Thymus (tissue), 11 donors: ENCODE results near the gene ZNF385B. TPM values are rescaled to one million over a fixed set of nuclear protein-coding genes. Genes with fewer than 3 reads are reported as not detected.

Experiments
- DNase-seq, 9 donors: peaks; one replicate each; pipeline ENCODE4 v3.0.0-alpha.2; 2013; ENCODE audit warnings: low spot score in 9 of 9, low read depth in 6 of 9, missing footprints in 1 of 9
- H3K27ac ChIP-seq, 2 donors: one replicate each; pipeline ENCODE4 v1.5.1; 2013; ENCODE audit warnings: control low read depth in 1 of 2, low read depth in 1 of 2, low read length in 1 of 2, mild to moderate bottlenecking in 1 of 2, moderate library complexity in 1 of 2
- H3K27me3 ChIP-seq, 2 donors: one replicate each; pipeline ENCODE4 v1.5.1; 2013; ENCODE audit warnings: low read length in 1 of 2; ENCODE audit not compliant: control insufficient read depth in 2 of 2, insufficient read depth in 1 of 2
- H3K36me3 ChIP-seq, 2 donors: one replicate each; pipeline ENCODE4 v1.5.1; 2013; ENCODE audit warnings: low read length in 1 of 2, mild to moderate bottlenecking in 1 of 2, moderate library complexity in 1 of 2; ENCODE audit not compliant: control insufficient read depth in 2 of 2, insufficient read depth in 2 of 2
- H3K4me1 ChIP-seq, 2 donors: one replicate each; pipeline ENCODE4 v1.5.1; 2013; ENCODE audit warnings: low read length in 2 of 2; ENCODE audit not compliant: control insufficient read depth in 2 of 2, insufficient read depth in 2 of 2
- H3K4me3 ChIP-seq, 2 donors: one replicate each; pipeline ENCODE4 v1.5.1; 2013; ENCODE audit warnings: low read length in 2 of 2, control low read depth in 1 of 2, mild to moderate bottlenecking in 1 of 2
- H3K9me3 ChIP-seq, 2 donors: one replicate each; pipeline ENCODE4 v1.5.1; 2013; ENCODE audit warnings: low read length in 1 of 2, mild to moderate bottlenecking in 1 of 2; ENCODE audit not compliant: control insufficient read depth in 2 of 2, insufficient read depth in 1 of 2
- WGBS: extraction: QIAGEN DNeasy Blood & Tissue Kit; methylation state at CpG from one replicate; pipeline ENCODE4 v1.1.7; 2013; 5-methylcytosine and 5-hydroxymethylcytosine counted together
- polyA plus RNA-seq: library from polyadenylated mRNA; stranded (reverse); fragments of 200-250 nt; gene quantifications from one replicate; pipeline ENCODE4 v1.2.3, GENCODE V29; 2013
- total RNA-seq: library from RNA; stranded (reverse); fragments of 120-200 nt; gene quantifications from one replicate; pipeline ENCODE4 v1.2.4, GENCODE V29; 2013
- donor health status: healthy.

ZNF385B gene
- total and polyA plus RNA-seq, 2 donors, result 0.14 to 2.0 TPM

GRCh38 chr2:179773986-179774385 is 87.4 kb downstream of the ZNF385B start:
- H3K4me3 ChIP-seq, result no peak overlapping the region
- 98% methylated on average over 4 of the region's 4 CpGs for WGBS
- DNase-seq, result no peak
- H3K9me3 ChIP-seq, result no peaks in the 10 kb centered on the region
- no peaks in the 10 kb centered on the region for H3K36me3 ChIP-seq
- H3K27me3 ChIP-seq, result no peaks in the 10 kb centered on the region
- no peak overlapping the region for H3K27ac ChIP-seq
- H3K4me1 ChIP-seq, result no peaks in the 10 kb centered on the region

- H3K36me3 ChIP-seq, result no peaks in the 10 kb centered on the region
- no peaks in the 10 kb centered on the region for H3K9me3 ChIP-seq
- WGBS, result 92% methylated on average over 1 of the region's 1 CpG
- no peak for DNase-seq
- H3K4me3 ChIP-seq, result no peak overlapping the region
- H3K27ac ChIP-seq, result no peak overlapping the region
- no peaks in the 10 kb centered on the region for H3K27me3 ChIP-seq
- peaks cover 0 to 3% of the 10 kb centered on the region in 2 donors for H3K4me1 ChIP-seq
These were observed 89.1 kb downstream of the ZNF385B start for GRCh38 chr2:179772346-179772745.

- H3K27me3 ChIP-seq, result no peaks in the 10 kb centered on the region
- no peak for DNase-seq
- H3K36me3 ChIP-seq, result no peaks in the 10 kb centered on the region
- no peak overlapping the region for H3K4me3 ChIP-seq
- H3K9me3 ChIP-seq, result no peaks in the 10 kb centered on the region
- no peak overlapping the region for H3K27ac ChIP-seq
- WGBS, result 90% methylated on average over 4 of the region's 4 CpGs
- peaks cover 0 to 3% of the 10 kb centered on the region in 2 donors for H3K4me1 ChIP-seq
These were observed 89.6 kb downstream of the ZNF385B start for GRCh38 chr2:179771791-179772190.

- H3K4me1 ChIP-seq, result peaks cover 0 to 3% of the 10 kb centered on the region in 2 donors
- H3K27ac ChIP-seq, result no peak overlapping the region
- 58% methylated on average over 1 of the region's 1 CpG for WGBS
- no peaks in the 10 kb centered on the region for H3K27me3 ChIP-seq
- no peaks in the 10 kb centered on the region for H3K36me3 ChIP-seq
- H3K4me3 ChIP-seq, result no peak overlapping the region
- DNase-seq, result no peak
- H3K9me3 ChIP-seq, result no peaks in the 10 kb centered on the region
These were observed 91.4 kb downstream of the ZNF385B start for GRCh38 chr2:179770029-179770428.

GRCh38 chr2:179769323-179769722 is 92.1 kb downstream of the ZNF385B start:
- H3K9me3 ChIP-seq, result no peaks in the 10 kb centered on the region
- H3K27me3 ChIP-seq, result no peaks in the 10 kb centered on the region
- no peak overlapping the region for H3K4me3 ChIP-seq
- H3K4me1 ChIP-seq, result peaks cover 0 to 3% of the 10 kb centered on the region in 2 donors
- no peak for DNase-seq
- no peaks in the 10 kb centered on the region for H3K36me3 ChIP-seq
- no peak overlapping the region for H3K27ac ChIP-seq
- 93% methylated on average over 8 of the region's 8 CpGs for WGBS

GRCh38 chr2:179768765-179769164 is 92.6 kb downstream of the ZNF385B start:
- peak in 1 of 9 donors; percentile 4 for DNase-seq
- no peaks in the 10 kb centered on the region for H3K9me3 ChIP-seq
- no peaks in the 10 kb centered on the region for H3K27me3 ChIP-seq
- H3K27ac ChIP-seq, result no peak overlapping the region
- H3K4me3 ChIP-seq, result no peak overlapping the region
- peaks cover 0 to 3% of the 10 kb centered on the region in 2 donors for H3K4me1 ChIP-seq
- WGBS, result 80% methylated on average over 1 of the region's 1 CpG
- H3K36me3 ChIP-seq, result no peaks in the 10 kb centered on the region

GRCh38 chr2:179765666-179766065 is 95.7 kb downstream of the ZNF385B start:
- Histone ChIP-seq H3K4me1 (peaks cover 0 to 3% of the 10 kb centered on the region in 2 donors), H3K36me3 (no peaks in the 10 kb centered on the region), H3K4me3 (no peak overlapping the region), H3K27ac (no peak overlapping the region), H3K27me3 (no peaks in the 10 kb centered on the region), H3K9me3 (no peaks in the 10 kb centered on the region)
- WGBS, result 53% methylated on average over 2 of the region's 2 CpGs
- no peak for DNase-seq

GRCh38 chr2:179764710-179765109 is 96.7 kb downstream of the ZNF385B start:
- DNase-seq, result no peak
- Histone ChIP-seq H3K27me3 (no peaks in the 10 kb centered on the region), H3K4me3 (no peak overlapping the region), H3K9me3 (no peaks in the 10 kb centered on the region), H3K27ac (no peak overlapping the region), H3K36me3 (no peaks in the 10 kb centered on the region), H3K4me1 (peaks cover 0 to 3% of the 10 kb centered on the region in 2 donors)
- WGBS, result 88% methylated on average over 1 of the region's 1 CpG

GRCh38 chr2:179758636-179759035 is 102.8 kb downstream of the ZNF385B start:
- H3K27ac ChIP-seq, result no peak overlapping the region
- H3K4me1 ChIP-seq, result no peaks in the 10 kb centered on the region
- H3K4me3 ChIP-seq, result no peak overlapping the region
- H3K9me3 ChIP-seq, result no peaks in the 10 kb centered on the region
- H3K36me3 ChIP-seq, result no peaks in the 10 kb centered on the region
- 95% methylated on average over 3 of the region's 3 CpGs for WGBS
- DNase-seq, result no peak
- no peaks in the 10 kb centered on the region for H3K27me3 ChIP-seq
